ENCODE data around the gene CHST2. TPM values are rescaled to one million over a fixed set of nuclear protein-coding genes. Genes with fewer than 3 reads are reported as not detected.
A peak's percentile ranks its signal among the peaks of the same experiment; 100 is the strongest.

Gene CHST2
- total and polyA plus RNA-seq, 2 experiments from 2014 or later = 2.1 to 12.0 TPM

- no peaks in the 10 kb centered on the region for H4K20me1 ChIP-seq (ENCODE audit: insufficient read depth)
- H3K79me2 ChIP-seq (ENCODE audit: insufficient read depth) = no peaks in the 10 kb centered on the region
- H3F3A ChIP-seq (ENCODE audit: insufficient read depth) = peaks cover 7% of the 10 kb centered on the region
- no peak overlapping the region for H3K27ac ChIP-seq
- no peaks in the 10 kb centered on the region for H3K9me3 ChIP-seq (ENCODE audit: low read depth)
- in situ Hi-C loops (cut with MboI) = no loop called here
- H3K9ac ChIP-seq = no peak overlapping the region
- DNase-seq = no peak
- H3K4me2 ChIP-seq (ENCODE audit: unreplicated experiment) = no peak overlapping the region
- no peak overlapping the region for H3K4me3 ChIP-seq
- WGBS, 2 experiments (ENCODE audit: low coverage in 1 of 2, low lambda C conversion rate in 2 of 2, missing lambda C conversion rate in 2 of 2) = 92% methylated on average over 3 of the region's 3 CpGs
- TF ChIP-seq EZH2 (IDR thresholded peaks at IDR 0.05; ENCODE audit: insufficient read depth, poor library complexity, severe bottlenecking) = no peak
- TF ChIP-seq EZH2phosphoT487 (IDR thresholded peaks at IDR 0.05; ENCODE audit: insufficient read depth, low read depth) = no peak
- H3K4me1 ChIP-seq (ENCODE audit: insufficient read depth) = peaks cover 14% of the 10 kb centered on the region
- no peaks in the 10 kb centered on the region for H3K27me3 ChIP-seq (replicated peaks; ENCODE audit: insufficient read depth)
- H2AFZ ChIP-seq = no peak overlapping the region
- no peaks in the 10 kb centered on the region for H3K9me2 ChIP-seq (ENCODE audit: insufficient read depth)
- H3K36me3 ChIP-seq (ENCODE audit: low read depth) = no peaks in the 10 kb centered on the region
Measured at GRCh38 chr3:143132246-143132980, 12.8 kb downstream of the CHST2 start.

- Histone ChIP-seq H3K4me1 (ENCODE audit: insufficient read depth) (peaks cover 14% of the 10 kb centered on the region), H3K27ac (no peak overlapping the region), H3K4me3 (no peak overlapping the region), H3K9ac (no peak overlapping the region), H3K79me2 (ENCODE audit: insufficient read depth) (no peaks in the 10 kb centered on the region), H3K36me3 (ENCODE audit: low read depth) (no peaks in the 10 kb centered on the region), H4K20me1 (ENCODE audit: insufficient read depth) (no peaks in the 10 kb centered on the region), H2AFZ (no peak overlapping the region), H3K27me3 (replicated peaks; ENCODE audit: insufficient read depth) (no peaks in the 10 kb centered on the region), H3K9me3 (ENCODE audit: low read depth) (no peaks in the 10 kb centered on the region), H3K9me2 (ENCODE audit: insufficient read depth) (no peaks in the 10 kb centered on the region), H3F3A (ENCODE audit: insufficient read depth) (peaks cover 7% of the 10 kb centered on the region), H3K4me2 (ENCODE audit: unreplicated experiment) (peak overlapping the region; percentile 29)
- no peak for TF ChIP-seq EZH2 (IDR thresholded peaks at IDR 0.05; ENCODE audit: insufficient read depth, poor library complexity, severe bottlenecking)
- no peak for TF ChIP-seq EZH2phosphoT487 (IDR thresholded peaks at IDR 0.05; ENCODE audit: insufficient read depth, low read depth)
- WGBS, 2 experiments (ENCODE audit: low coverage in 1 of 2, low lambda C conversion rate in 2 of 2, missing lambda C conversion rate in 2 of 2) = 48 to 68% methylated on average over 1 of the region's 1 CpG
- in situ Hi-C loops (cut with MboI) = no loop called here
- DNase-seq = peak; percentile 4
Measured at GRCh38 chr3:143134471-143134870, 14.9 kb downstream of the CHST2 start.

GRCh38 chr3:143135150-143135549 lies 15.6 kb downstream of the CHST2 start:
- TF ChIP-seq EZH2phosphoT487 (IDR thresholded peaks at IDR 0.05; ENCODE audit: insufficient read depth, low read depth) = peak; percentile 92
- no peak for TF ChIP-seq EZH2 (IDR thresholded peaks at IDR 0.05; ENCODE audit: insufficient read depth, poor library complexity, severe bottlenecking)
- no peak overlapping the region for H3K27ac ChIP-seq
- H4K20me1 ChIP-seq (ENCODE audit: insufficient read depth) = no peaks in the 10 kb centered on the region
- in situ Hi-C loops (cut with MboI) = no loop called here
- H2AFZ ChIP-seq = no peak overlapping the region
- H3K79me2 ChIP-seq (ENCODE audit: insufficient read depth) = no peaks in the 10 kb centered on the region
- H3K27me3 ChIP-seq (replicated peaks; ENCODE audit: insufficient read depth) = no peaks in the 10 kb centered on the region
- no peaks in the 10 kb centered on the region for H3K9me2 ChIP-seq (ENCODE audit: insufficient read depth)
- H3F3A ChIP-seq (ENCODE audit: insufficient read depth) = peaks cover 7% of the 10 kb centered on the region
- 0 to 2% methylated on average over 2 of the region's 2 CpGs for WGBS, 2 experiments (ENCODE audit: low coverage in 1 of 2, low lambda C conversion rate in 2 of 2, missing lambda C conversion rate in 2 of 2)
- H3K4me2 ChIP-seq (ENCODE audit: unreplicated experiment) = peak overlapping the region; percentile 71
- H3K9ac ChIP-seq = no peak overlapping the region
- peak; percentile 97 for DNase-seq
- H3K9me3 ChIP-seq (ENCODE audit: low read depth) = no peaks in the 10 kb centered on the region
- no peaks in the 10 kb centered on the region for H3K36me3 ChIP-seq (ENCODE audit: low read depth)
- H3K4me1 ChIP-seq (ENCODE audit: insufficient read depth) = peaks cover 20% of the 10 kb centered on the region
- H3K4me3 ChIP-seq = peak overlapping the region; percentile 7; the same call in 1 of the 2 replicates

GRCh38 chr3:143137435-143138036 lies 18.0 kb downstream of the CHST2 start:
- in situ Hi-C loops (cut with MboI) = no loop called here
- Histone ChIP-seq H2AFZ (no peak overlapping the region), H3K4me3 (no peak overlapping the region), H3F3A (ENCODE audit: insufficient read depth) (peaks cover 7% of the 10 kb centered on the region), H3K79me2 (ENCODE audit: insufficient read depth) (no peaks in the 10 kb centered on the region), H3K9me3 (ENCODE audit: low read depth) (no peaks in the 10 kb centered on the region), H3K27me3 (replicated peaks; ENCODE audit: insufficient read depth) (no peaks in the 10 kb centered on the region), H3K9me2 (ENCODE audit: insufficient read depth) (no peaks in the 10 kb centered on the region), H3K27ac (no peak overlapping the region), H3K36me3 (ENCODE audit: low read depth) (no peaks in the 10 kb centered on the region), H3K4me1 (ENCODE audit: insufficient read depth) (peaks cover 20% of the 10 kb centered on the region), H3K4me2 (ENCODE audit: unreplicated experiment) (no peak overlapping the region), H4K20me1 (ENCODE audit: insufficient read depth) (no peaks in the 10 kb centered on the region), H3K9ac (no peak overlapping the region)
- TF ChIP-seq EZH2phosphoT487 (IDR thresholded peaks at IDR 0.05; ENCODE audit: insufficient read depth, low read depth) (no peak), EZH2 (IDR thresholded peaks at IDR 0.05; ENCODE audit: insufficient read depth, poor library complexity, severe bottlenecking) (no peak)
- 73 to 78% methylated on average over 2 of the region's 2 CpGs for WGBS, 2 experiments (ENCODE audit: low coverage in 1 of 2, low lambda C conversion rate in 2 of 2, missing lambda C conversion rate in 2 of 2)
- no peak for DNase-seq
